Activated CD4-positive, CD25-positive, alpha-beta regulatory T cell (primary cell): Measurements from ENCODE around the gene DCUN1D3.
A peak's percentile ranks its signal among the peaks of the same experiment; 100 is the strongest.
"Not testable (repeated sequence)": the region's sequence is repeated elsewhere in the genome, so short reads cannot be mapped to it uniquely, and the experiment has no call there.

ENCODE experiments used
- DNase-seq, 4 experiments: peaks; one replicate each; lab custom pipeline; 2025; lab: John Stamatoyannopoulos, UW

DCUN1D3 gene

GRCh38 chr16:20822521-20823325 lies 77.4 kb downstream of the DCUN1D3 start:
- no peak for DNase-seq

GRCh38 chr16:20821682-20822081 lies 78.5 kb downstream of the DCUN1D3 start:
- no peak for DNase-seq

- DNase-seq: no peak
Observed at GRCh38 chr16:20818929-20819585, 81.1 kb downstream of the DCUN1D3 start.

GRCh38 chr16:20814784-20815183 lies 85.4 kb downstream of the DCUN1D3 start:
- no peak for DNase-seq

- no peak for DNase-seq
Observed at GRCh38 chr16:20812510-20812909, 87.6 kb downstream of the DCUN1D3 start.

GRCh38 chr16:20811889-20812439 lies 88.2 kb downstream of the DCUN1D3 start:
- no peak for DNase-seq

GRCh38 chr16:20807862-20808261 lies 92.3 kb downstream of the DCUN1D3 start:
- no peak for DNase-seq

GRCh38 chr16:20806168-20807050 lies 93.7 kb downstream of the DCUN1D3 start, which contains the start of the genes ERI2 and REXO5:
Gene ERI2, minus strand, starts transcription at chr16:20806472. Its CDS starts 42 bp downstream, at chr16:20806430.
Gene REXO5, plus strand, starts transcription at chr16:20806527. Its CDS starts 427 bp downstream, at chr16:20806954.
- DNase-seq: peak; percentile 24 to 63 (median 43)

GRCh38 chr16:20805684-20806167 lies 94.4 kb downstream of the DCUN1D3 start:
- not testable (repeated sequence) for DNase-seq
